Pulmonary artery endothelial cell (primary cell): ENCODE results near the gene FAM210A. TPM values are rescaled to one million over a fixed set of nuclear protein-coding genes. Genes with fewer than 3 reads are reported as not detected.

Experiments used
- total RNA-seq: library from RNA; depleted of rRNA; stranded (reverse); fragments of >200 nt; gene quantifications from 2 replicates; pipeline ENCODE4 v1.2.3, GENCODE V29; 2014

FAM210A gene
- total RNA-seq, 1 donor from 2014 or later = 27.0 TPM

Other genes with a start within 250 kb of the FAM210A start
- gene RNMT, start 115 bp upstream of the FAM210A start, total RNA-seq = 14.3 and 15.5 TPM in 2 replicates
- gene MC5R, start 97.6 kb upstream of the FAM210A start, total RNA-seq = not detected in 2 replicates
- gene MC2R, start 189.0 kb upstream of the FAM210A start, total RNA-seq = not detected in 2 replicates